Measurements from ENCODE around the gene LRRC32.

- TF ChIP-seq CTCF (conservative IDR thresholded peaks at IDR 0.05; ENCODE audit: low read length): no peak
- TF ChIP-seq EZH2phosphoT487 (IDR thresholded peaks at IDR 0.05; ENCODE audit: borderline replicate concordance, low read depth, low read length): no peak
These were observed 44.9 kb downstream of the LRRC32 start for GRCh38 chr11:76625472-76626186.

All from OCI-LY7 (cell line).